SK-N-MC (cell line): ENCODE results near the gene PFKP.

Experiments used
- EZH2 ChIP-seq: fragments of 200-600 bp; sonication (generic); IDR thresholded peaks from one replicate; pipeline ENCODE4 v1.6.1; 2017; ENCODE audit warnings: antibody characterized with exemption
- POLR2AphosphoS5 ChIP-seq: IDR thresholded peaks from 2 replicates; pipeline ENCODE4 v1.6.1; 2012; ENCODE audit warnings: mild to moderate bottlenecking, low read depth, low read length, borderline replicate concordance

DNA sequence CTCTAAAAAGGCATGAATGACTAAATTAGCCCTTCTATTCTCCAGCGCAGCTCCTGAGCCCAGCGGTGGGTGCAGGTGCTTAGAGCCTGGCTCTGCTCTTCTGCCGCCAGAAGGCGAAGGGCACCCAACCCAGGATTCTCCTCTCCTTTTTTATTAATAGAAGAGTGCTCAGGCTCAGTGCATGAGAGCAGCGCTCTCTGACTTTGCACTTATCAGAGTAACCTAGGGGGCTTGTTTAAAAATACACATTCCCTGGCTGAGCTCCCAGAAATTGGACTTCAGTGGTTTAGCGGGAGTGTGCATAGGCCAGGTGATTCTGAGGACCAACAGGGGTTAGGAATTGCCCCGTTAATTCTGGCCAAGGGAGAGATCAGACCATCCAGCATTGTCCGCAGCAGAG, 1.7 kb upstream of the PFKP start:
- TF ChIP-seq POLR2AphosphoS5, result no peak
- TF ChIP-seq EZH2, result no peak
